Mucosa of descending colon (tissue), 3 donors: Measurements from ENCODE around the gene PFN3. TPM values are rescaled to one million over a fixed set of nuclear protein-coding genes. Genes with fewer than 3 reads are reported as not detected.
"Not testable (repeated sequence)": the region's sequence is repeated elsewhere in the genome, so short reads cannot be mapped to it uniquely, and the experiment has no call there.

Experiments used
- ATAC-seq: fragments of 200-7000 bp; cut with Tn5 transposase; one replicate; pipeline ENCODE4 v1.9.1; 2020; ENCODE audit warnings: mild to moderate bottlenecking, moderate library complexity
- DNase-seq, 3 donors: peaks; one replicate each; pipeline ENCODE4 v3.0.0-alpha.2; 2020
- H3K36me3 ChIP-seq: fragments of 200-600 bp; one replicate; pipeline ENCODE4 v1.8.0; 2021; ENCODE audit warnings: low read depth, mild to moderate bottlenecking
- H3K4me1 ChIP-seq: fragments of 200-600 bp; one replicate; pipeline ENCODE4 v1.8.0; 2021; ENCODE audit warnings: low read depth, mild to moderate bottlenecking
- H3K4me3 ChIP-seq: fragments of 200-600 bp; one replicate; pipeline ENCODE4 v1.8.0; 2021; ENCODE audit warnings: mild to moderate bottlenecking
- H3K9me3 ChIP-seq: fragments of 200-600 bp; one replicate; pipeline ENCODE4 v1.8.0; 2021; ENCODE audit warnings: mild to moderate bottlenecking
- CTCF ChIP-seq: fragments of 200-600 bp; IDR thresholded peaks from one replicate; pipeline ENCODE4 v1.8.0; 2022; ENCODE audit warnings: antibody characterized with exemption, mild to moderate bottlenecking
- intact Hi-C, 2 donors: fragments of 100-400 bp; cut with DNase I in 1 of 2; cut with micrococcal nuclease in 1 of 2; formaldehyde crosslinking; loops; one replicate each; pipeline versions ENCODE4 v1.11.0 to v1.11.1; 2022; cut with DNase I, micrococcal nuclease
- total RNA-seq, 3 donors: library from RNA; stranded (reverse); fragmentation: NEBNext Ultra II Directional in 2 of 3; extraction: Animal tissue kit (Norgen Biotek cat#: 25700) in 2 of 3; gene quantifications; one replicate each; pipeline versions ENCODE4 v1.2.1 to v1.2.4, GENCODE V29; 2021 to 2023
- donor health status: DM: no; HTN: no; CAD: no; lungs with moderate emphysema.
- donor health status: DM: no; HTN: no; CAD: no.
- donor health status: DM: no; HTN: yes; CAD: no.

The PFN3 gene
- total RNA-seq, 3 donors from 2014 or later: not detected

DNA sequence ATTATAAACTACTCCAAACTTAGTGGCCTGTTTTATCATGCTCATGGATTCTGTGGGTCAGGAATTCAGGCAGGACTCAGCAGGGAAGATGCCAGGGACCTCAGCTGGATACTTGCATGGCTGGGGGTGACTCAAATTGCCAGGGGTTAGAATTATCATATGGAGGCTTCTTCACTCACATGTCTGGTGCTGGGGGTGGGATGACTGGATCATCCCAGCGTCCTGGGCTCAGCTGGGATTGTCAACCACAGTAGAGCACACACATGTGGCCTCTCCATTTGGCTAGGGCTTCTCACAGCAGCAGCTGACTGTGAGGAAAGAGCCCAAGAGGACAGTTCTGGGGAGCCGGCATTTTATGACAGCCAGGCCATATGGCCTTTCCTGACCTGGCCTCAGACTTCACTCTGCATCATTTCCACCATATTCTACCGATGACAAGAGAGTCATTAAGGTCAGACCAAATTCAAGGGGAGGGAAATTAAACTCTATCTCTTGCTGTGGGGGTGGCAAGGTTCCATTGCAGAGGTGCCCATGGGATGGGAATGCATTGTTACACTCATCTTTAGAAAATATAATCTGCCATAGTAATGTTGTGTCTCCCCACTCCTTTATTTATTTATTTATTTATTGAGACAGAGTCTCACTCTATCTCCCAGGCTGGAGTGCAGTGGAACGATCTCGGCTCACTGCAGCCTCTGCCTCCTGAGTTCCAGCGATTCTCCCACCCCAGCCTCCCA is 20.8 kb upstream of the PFN3 start:
- H3K4me1 ChIP-seq: peaks cover 8% of the 10 kb centered on the region
- no peak for ATAC-seq
- no peak for TF ChIP-seq CTCF
- no peak for DNase-seq
- no peaks in the 10 kb centered on the region for H3K9me3 ChIP-seq
- no peak overlapping the region for H3K4me3 ChIP-seq
- intact Hi-C loops: no loop called here
- H3K36me3 ChIP-seq: peaks cover 5% of the 10 kb centered on the region

DNA sequence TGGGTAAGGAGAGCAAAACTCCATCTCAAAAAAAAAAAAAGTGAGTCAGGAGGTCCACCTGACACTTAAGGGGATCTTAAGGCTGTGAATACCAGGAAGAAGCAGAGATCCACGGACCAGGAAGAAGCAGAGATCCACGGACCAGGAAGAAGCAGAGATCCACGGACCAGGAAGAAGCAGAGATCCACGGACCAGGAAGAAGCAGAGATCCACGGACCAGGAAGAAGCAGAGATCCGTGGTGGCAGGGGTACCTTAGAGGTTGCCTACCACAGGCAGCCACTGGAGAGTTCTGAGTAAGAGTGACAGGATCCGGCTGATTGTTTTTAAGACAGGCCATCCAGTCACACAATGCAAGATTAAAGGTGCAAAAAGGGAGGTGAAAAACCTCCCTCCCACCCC is 20.0 kb upstream of the PFN3 start:
- intact Hi-C loops, H3K4me3 ChIP-seq: not testable (repeated sequence)
- peak; percentile 31 for ATAC-seq

GRCh38 chr5:177419046-177419445 is 18.6 kb upstream of the PFN3 start:
- no peak for ATAC-seq
- no peak overlapping the region for H3K4me3 ChIP-seq
- intact Hi-C loops: no loop called here
- H3K36me3 ChIP-seq: no peaks in the 10 kb centered on the region
- H3K9me3 ChIP-seq: no peaks in the 10 kb centered on the region
- TF ChIP-seq CTCF: no peak
- DNase-seq: no peak
- H3K4me1 ChIP-seq: no peaks in the 10 kb centered on the region

More for the DNA sequence above, 20.0 kb upstream of the PFN3 start:
- not testable (repeated sequence) for DNase-seq, H3K4me1 ChIP-seq, H3K9me3 ChIP-seq, H3K36me3 ChIP-seq

DNA sequence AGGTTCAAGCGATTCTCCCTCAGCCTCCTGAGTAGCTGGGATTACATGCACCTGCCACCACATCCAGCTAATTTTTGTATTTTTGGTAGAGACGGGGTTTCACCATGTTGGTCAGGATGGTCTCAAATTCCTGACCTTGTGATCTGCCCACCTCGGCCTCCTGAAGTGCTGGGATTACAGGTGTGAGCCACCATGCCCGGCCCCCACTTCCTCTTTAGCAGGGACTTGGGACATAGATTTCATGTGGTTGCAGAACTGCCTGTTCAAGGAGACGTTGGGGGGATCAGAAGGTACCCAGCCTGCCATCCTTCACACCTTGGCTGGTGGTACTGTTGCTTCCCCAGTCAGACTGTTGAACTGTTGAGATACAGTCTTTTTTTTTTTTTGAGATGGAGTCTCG is 16.6 kb upstream of the PFN3 start:
- H3K36me3 ChIP-seq, DNase-seq, ATAC-seq, H3K9me3 ChIP-seq, H3K4me3 ChIP-seq, H3K4me1 ChIP-seq, intact Hi-C loops: not testable (repeated sequence)

- intact Hi-C loops: no loop called here
- no peak for ATAC-seq
- no peak for DNase-seq
- Histone ChIP-seq H3K4me3 (no peak overlapping the region), H3K36me3 (no peaks in the 10 kb centered on the region), H3K4me1 (no peaks in the 10 kb centered on the region), H3K9me3 (no peaks in the 10 kb centered on the region)
- no peak for TF ChIP-seq CTCF
Observed at GRCh38 chr5:177414481-177414880, 14.0 kb upstream of the PFN3 start.

DNA sequence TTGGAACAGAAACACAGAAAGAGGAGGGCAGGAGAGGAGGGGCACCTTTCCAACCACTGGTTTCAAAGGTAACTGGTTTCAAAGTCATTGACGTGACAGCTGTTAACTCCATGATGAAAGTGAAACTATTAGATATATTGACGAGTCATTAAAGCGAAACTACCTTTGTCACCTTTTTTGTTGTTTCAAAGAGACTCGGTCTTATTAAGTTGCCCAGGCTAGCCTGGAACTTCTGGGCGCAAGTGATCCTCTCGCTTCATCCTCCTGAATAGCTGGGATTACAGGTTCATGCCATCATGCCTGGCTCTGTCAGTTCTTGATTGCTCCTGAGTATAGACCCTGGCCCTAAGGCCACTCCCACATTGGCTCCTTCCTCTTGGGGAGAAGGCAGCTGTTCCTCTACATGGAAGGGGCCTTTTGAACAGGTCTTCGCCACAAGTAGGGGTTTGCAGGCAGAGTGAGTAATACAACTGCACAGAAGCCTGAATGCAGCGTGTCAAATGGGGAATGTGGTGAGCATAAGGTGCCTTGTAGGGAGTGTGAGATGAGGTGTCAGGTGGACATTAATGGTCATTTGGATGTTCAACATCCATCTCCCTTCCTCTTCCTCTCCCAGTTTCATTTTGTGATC is 12.3 kb upstream of the PFN3 start:
- H3K36me3 ChIP-seq: no peaks in the 10 kb centered on the region
- H3K9me3 ChIP-seq: no peaks in the 10 kb centered on the region
- ATAC-seq: peak; percentile 23
- intact Hi-C loops: no loop called here
- H3K4me3 ChIP-seq: no peak overlapping the region
- TF ChIP-seq CTCF: no peak
- H3K4me1 ChIP-seq: no peaks in the 10 kb centered on the region
- DNase-seq: no peak
